ENCODE measurements around the gene FAM241A. TPM values are rescaled to one million over a fixed set of nuclear protein-coding genes. Genes with fewer than 3 reads are reported as not detected.

Gene FAM241A
- total and polyA plus RNA-seq, 2 of the 13 experiments (the other 11 are each of a cell fraction or from before 2014, with no cell fraction given): 0.61 to 0.69 TPM

GRCh38 chr4:112231779-112232713 lies 86.8 kb downstream of the FAM241A start, which contains the start of gene AP1AR (continued):
- TF ChIP-seq, protein P1, sequence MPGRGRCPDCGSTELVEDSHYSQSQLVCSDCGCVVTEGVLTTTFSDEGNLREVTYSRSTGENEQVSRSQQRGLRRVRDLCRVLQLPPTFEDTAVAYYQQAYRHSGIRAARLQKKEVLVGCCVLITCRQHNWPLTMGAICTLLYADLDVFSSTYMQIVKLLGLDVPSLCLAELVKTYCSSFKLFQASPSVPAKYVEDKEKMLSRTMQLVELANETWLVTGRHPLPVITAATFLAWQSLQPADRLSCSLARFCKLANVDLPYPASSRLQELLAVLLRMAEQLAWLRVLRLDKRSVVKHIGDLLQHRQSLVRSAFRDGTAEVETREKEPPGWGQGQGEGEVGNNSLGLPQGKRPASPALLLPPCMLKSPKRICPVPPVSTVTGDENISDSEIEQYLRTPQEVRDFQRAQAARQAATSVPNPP (CRISPR knock-in tag; IDR thresholded peaks at IDR 0.05): no peak; the same call in none of the 2 replicates
- TF ChIP-seq ZSCAN22 (CRISPR knock-in tag; IDR thresholded peaks at IDR 0.05) (no peak), ZNF597 (CRISPR knock-in tag; IDR thresholded peaks at IDR 0.05) (no peak), ZNF766 (CRISPR knock-in tag; IDR thresholded peaks at IDR 0.05; ENCODE audit: borderline replicate concordance) (no peak), ZKSCAN8 (CRISPR knock-in tag; IDR thresholded peaks at IDR 0.05; ENCODE audit: borderline replicate concordance) (no peak), GPN1 (CRISPR knock-in tag; IDR thresholded peaks at IDR 0.05; ENCODE audit: borderline replicate concordance) (peak; percentile 42), ZNF354B (CRISPR knock-in tag; IDR thresholded peaks at IDR 0.05) (no peak), ZNF33A (CRISPR knock-in tag; IDR thresholded peaks at IDR 0.05; ENCODE audit: borderline replicate concordance) (no peak), ZNF577 (CRISPR knock-in tag; IDR thresholded peaks at IDR 0.05; ENCODE audit: borderline replicate concordance, low read depth) (no peak), POLR2G (IDR thresholded peaks at IDR 0.05; ENCODE audit: low read depth, low read length) (peak; percentile 96), GFI1 (CRISPR knock-in tag; IDR thresholded peaks at IDR 0.05; ENCODE audit: borderline replicate concordance) (no peak; the same call in 1 of the 2 replicates), XBP1 (CRISPR knock-in tag; IDR thresholded peaks at IDR 0.05) (no peak; the same call in 1 of the 2 replicates), ZNF598 (CRISPR knock-in tag; IDR thresholded peaks at IDR 0.05; ENCODE audit: borderline replicate concordance) (no peak), CEBPG (CRISPR knock-in tag; IDR thresholded peaks at IDR 0.05) (no peak), ZNF780A (CRISPR knock-in tag; IDR thresholded peaks at IDR 0.05) (no peak), SKI (IDR thresholded peaks at IDR 0.05; ENCODE audit: partially characterized antibody) (peak; percentile 61), MBNL3 (CRISPR knock-in tag; conservative IDR thresholded peaks at IDR 0.05) (no peak), MEIS1 (CRISPR knock-in tag; IDR thresholded peaks at IDR 0.05; ENCODE audit: borderline replicate concordance) (no peak), ZBTB38 (CRISPR knock-in tag; IDR thresholded peaks at IDR 0.05) (peak; percentile 34; the same call in 1 of the 2 replicates), REL (CRISPR knock-in tag; conservative IDR thresholded peaks at IDR 0.05) (no peak), ZNF737 (CRISPR knock-in tag; IDR thresholded peaks at IDR 0.05; ENCODE audit: borderline replicate concordance) (peak; percentile 95; the same call in 1 of the 2 replicates)
- TF ChIP-seq, protein P2, sequence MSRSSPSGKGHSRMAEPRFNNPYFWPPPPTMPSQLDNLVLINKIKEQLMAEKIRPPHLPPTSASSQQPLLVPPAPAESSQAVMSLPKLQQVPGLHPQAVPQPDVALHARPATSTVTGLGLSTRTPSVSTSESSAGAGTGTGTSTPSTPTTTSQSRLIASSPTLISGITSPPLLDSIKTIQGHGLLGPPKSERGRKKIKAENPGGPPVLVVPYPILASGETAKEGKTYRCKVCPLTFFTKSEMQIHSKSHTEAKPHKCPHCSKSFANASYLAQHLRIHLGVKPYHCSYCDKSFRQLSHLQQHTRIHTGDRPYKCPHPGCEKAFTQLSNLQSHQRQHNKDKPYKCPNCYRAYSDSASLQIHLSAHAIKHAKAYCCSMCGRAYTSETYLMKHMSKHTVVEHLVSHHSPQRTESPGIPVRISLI (CRISPR knock-in tag; IDR thresholded peaks at IDR 0.05; ENCODE audit: borderline replicate concordance): no peak; the same call in 1 of the 2 replicates
- TF ChIP-seq, protein P3, sequence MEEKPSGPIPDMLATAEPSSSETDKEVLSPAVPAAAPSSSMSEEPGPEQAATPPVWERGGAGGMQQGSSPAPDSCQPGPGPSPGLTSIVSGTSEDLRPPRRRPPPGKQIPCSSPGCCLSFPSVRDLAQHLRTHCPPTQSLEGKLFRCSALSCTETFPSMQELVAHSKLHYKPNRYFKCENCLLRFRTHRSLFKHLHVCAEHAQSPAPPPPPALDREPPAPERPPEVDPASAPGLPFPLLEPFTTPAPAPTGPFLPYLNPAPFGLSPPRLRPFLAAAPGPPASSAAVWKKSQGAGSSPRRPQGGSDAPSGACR (CRISPR knock-in tag; IDR thresholded peaks at IDR 0.05): no peak; the same call in 1 of the 2 replicates
- TF ChIP-seq, protein P4, sequence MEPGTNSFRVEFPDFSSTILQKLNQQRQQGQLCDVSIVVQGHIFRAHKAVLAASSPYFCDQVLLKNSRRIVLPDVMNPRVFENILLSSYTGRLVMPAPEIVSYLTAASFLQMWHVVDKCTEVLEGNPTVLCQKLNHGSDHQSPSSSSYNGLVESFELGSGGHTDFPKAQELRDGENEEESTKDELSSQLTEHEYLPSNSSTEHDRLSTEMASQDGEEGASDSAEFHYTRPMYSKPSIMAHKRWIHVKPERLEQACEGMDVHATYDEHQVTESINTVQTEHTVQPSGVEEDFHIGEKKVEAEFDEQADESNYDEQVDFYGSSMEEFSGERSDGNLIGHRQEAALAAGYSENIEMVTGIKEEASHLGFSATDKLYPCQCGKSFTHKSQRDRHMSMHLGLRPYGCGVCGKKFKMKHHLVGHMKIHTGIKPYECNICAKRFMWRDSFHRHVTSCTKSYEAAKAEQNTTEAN (CRISPR knock-in tag; conservative IDR thresholded peaks at IDR 0.05): no peak

Measured in HepG2 (cell line).